Adrenal gland (tissue), 5 donors: Measurements from ENCODE around the gene RNF181.

Experiments used
- POLR2A ChIP-seq, 2 donors: fragments of 450-650 bp; IDR thresholded peaks; one replicate each; pipeline ENCODE4 v1.6.1; 2017; ENCODE audit warnings: antibody characterized with exemption in 2 of 2, mild to moderate bottlenecking in 2 of 2, moderate library complexity in 1 of 2
- TF ChIP-seq, protein P1 (sequence below), 6 experiments: fragments of 450-650 bp in 4 of 6; fragments of 200-600 bp in 2 of 6; sonication (generic) in 1 of 6; IDR thresholded peaks; 1 replicate in 5 of 6; 2 replicates in 1 of 6; pipeline versions ENCODE4 v1.5.1 to v1.8.0; 2016 to 2021; ENCODE audit warnings: antibody characterized with exemption in 6 of 6, mild to moderate bottlenecking in 2 of 6, moderate library complexity in 1 of 6
- donor health status: DM: no; HTN: no; CAD: no.

DNA sequence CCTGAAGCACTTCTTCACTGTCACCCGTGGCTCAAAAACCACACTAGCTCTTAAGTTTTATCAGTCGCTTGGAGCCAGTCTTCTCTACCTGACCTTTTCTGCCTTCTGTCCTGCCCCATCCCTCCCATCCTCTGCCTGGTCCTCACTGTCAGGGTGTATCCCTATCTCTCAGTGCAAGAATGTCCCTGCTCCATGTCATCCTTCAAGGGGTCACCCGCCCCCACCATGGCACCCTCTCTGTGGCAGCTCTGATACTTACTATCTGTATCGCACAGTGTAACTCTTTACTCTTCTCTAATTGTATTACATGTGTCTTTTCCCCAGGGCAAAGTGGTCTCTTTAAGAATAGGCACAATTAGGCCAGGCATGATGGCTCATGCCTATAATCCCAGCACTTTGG, 6.9 kb upstream of the RNF181 start:
- TF ChIP-seq, protein P1, sequence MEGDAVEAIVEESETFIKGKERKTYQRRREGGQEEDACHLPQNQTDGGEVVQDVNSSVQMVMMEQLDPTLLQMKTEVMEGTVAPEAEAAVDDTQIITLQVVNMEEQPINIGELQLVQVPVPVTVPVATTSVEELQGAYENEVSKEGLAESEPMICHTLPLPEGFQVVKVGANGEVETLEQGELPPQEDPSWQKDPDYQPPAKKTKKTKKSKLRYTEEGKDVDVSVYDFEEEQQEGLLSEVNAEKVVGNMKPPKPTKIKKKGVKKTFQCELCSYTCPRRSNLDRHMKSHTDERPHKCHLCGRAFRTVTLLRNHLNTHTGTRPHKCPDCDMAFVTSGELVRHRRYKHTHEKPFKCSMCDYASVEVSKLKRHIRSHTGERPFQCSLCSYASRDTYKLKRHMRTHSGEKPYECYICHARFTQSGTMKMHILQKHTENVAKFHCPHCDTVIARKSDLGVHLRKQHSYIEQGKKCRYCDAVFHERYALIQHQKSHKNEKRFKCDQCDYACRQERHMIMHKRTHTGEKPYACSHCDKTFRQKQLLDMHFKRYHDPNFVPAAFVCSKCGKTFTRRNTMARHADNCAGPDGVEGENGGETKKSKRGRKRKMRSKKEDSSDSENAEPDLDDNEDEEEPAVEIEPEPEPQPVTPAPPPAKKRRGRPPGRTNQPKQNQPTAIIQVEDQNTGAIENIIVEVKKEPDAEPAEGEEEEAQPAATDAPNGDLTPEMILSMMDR (IDR thresholded peaks at IDR 0.05): no peak
- no peak for TF ChIP-seq POLR2A (IDR thresholded peaks at IDR 0.05)
